WTC11 (cell line): ENCODE results near the gene KRT82. TPM values are rescaled to one million over a fixed set of nuclear protein-coding genes. Genes with fewer than 3 reads are reported as not detected.

Experiments used
- ATAC-seq: fragments of 200-7000 bp; cut with Tn5 transposase; 2 replicates; pipeline ENCODE4 v1.10.0; 2021; ENCODE audit warnings: mild to moderate bottlenecking, moderate library complexity
- CTCF ChIA-PET: fragments of 300-600 bp; sonication (Branson Sonifier 250); formaldehyde crosslinking; loops from one replicate; lab custom pipeline; 2021; ENCODE audit warnings: antibody characterized with exemption; lab: Charles Lee
- POLR2A ChIA-PET: fragments of 350-600 bp; sonication (Branson Sonifier 250); formaldehyde crosslinking; loops from one replicate; lab custom pipeline; 2021; ENCODE audit warnings: antibody characterized with exemption; lab: Charles Lee
- DNase-seq: peaks from one replicate; pipeline ENCODE4 v3.0.0; 2021; ENCODE audit warnings: low spot score
- H3K27ac Mint-ChIP-seq: 2 replicates; pipeline ENCODE4 v1.8.0; 2021; ENCODE audit warnings: mixed read lengths
- H3K27me3 Mint-ChIP-seq: 2 replicates; pipeline ENCODE4 v1.8.0; 2021; ENCODE audit warnings: low read depth, mild to moderate bottlenecking, moderate library complexity, mixed read lengths
- H3K36me3 Mint-ChIP-seq: 2 replicates; pipeline ENCODE4 v1.8.0; 2021; ENCODE audit warnings: mixed read lengths
- H3K4me1 Mint-ChIP-seq: 2 replicates; pipeline ENCODE4 v1.8.0; 2022; ENCODE audit warnings: mixed read lengths
- H3K4me3 Mint-ChIP-seq: 2 replicates; pipeline ENCODE4 v1.8.0; 2021; ENCODE audit warnings: mild to moderate bottlenecking, moderate library complexity, mixed read lengths
- H3K9me3 Mint-ChIP-seq: 2 replicates; pipeline ENCODE4 v1.8.0; 2021; ENCODE audit warnings: mixed read lengths
- ATF1 ChIP-seq: sonication (generic); formaldehyde crosslinking; IDR thresholded peaks from 2 replicates; pipeline ENCODE4 v1.8.1; 2023; ENCODE audit warnings: mild to moderate bottlenecking, moderate library complexity, missing genetic modification reagents
- CBFB ChIP-seq: sonication (generic); formaldehyde crosslinking; IDR thresholded peaks from 2 replicates; pipeline ENCODE4 v1.8.1; 2022; ENCODE audit warnings: mild to moderate bottlenecking, low read depth, missing genetic modification reagents
- CREB1 ChIP-seq: sonication (generic); formaldehyde crosslinking; IDR thresholded peaks from 2 replicates; pipeline ENCODE4 v1.8.0; 2023; ENCODE audit warnings: mild to moderate bottlenecking, missing genetic modification reagents
- E2F1 ChIP-seq: sonication (generic); formaldehyde crosslinking; IDR thresholded peaks from 2 replicates; pipeline ENCODE4 v1.8.0; 2022; ENCODE audit warnings: mild to moderate bottlenecking, missing genetic modification reagents
- ETV6 ChIP-seq: sonication (generic); formaldehyde crosslinking; IDR thresholded peaks from 2 replicates; pipeline ENCODE4 v1.8.1; 2022; ENCODE audit warnings: mild to moderate bottlenecking, missing genetic modification reagents
- FOXK1 ChIP-seq: sonication (generic); formaldehyde crosslinking; IDR thresholded peaks from 2 replicates; pipeline ENCODE4 v1.8.0; 2022; ENCODE audit warnings: mild to moderate bottlenecking, moderate library complexity, missing genetic modification reagents
- FOXP4 ChIP-seq: sonication (generic); formaldehyde crosslinking; IDR thresholded peaks from 2 replicates; pipeline ENCODE4 v1.8.0; 2022; ENCODE audit warnings: mild to moderate bottlenecking, missing genetic modification reagents
- JAZF1 ChIP-seq: fragments of 250-450 bp; sonication (Bioruptor Pico); IDR thresholded peaks from 2 replicates; pipeline ENCODE4 v1.9.0; 2021; ENCODE audit warnings: moderate library complexity, mild to moderate bottlenecking, inconsistent platforms
- SOX15 ChIP-seq: fragments of 250-450 bp; sonication (Bioruptor Pico); IDR thresholded peaks from 2 replicates; pipeline ENCODE4 v1.9.0; 2021; ENCODE audit warnings: mild to moderate bottlenecking
- SP1 ChIP-seq: sonication (generic); formaldehyde crosslinking; conservative IDR thresholded peaks from 2 replicates; pipeline ENCODE4 v1.8.1; 2022; ENCODE audit warnings: missing genetic modification reagents
- USF1 ChIP-seq: sonication (generic); formaldehyde crosslinking; IDR thresholded peaks from 2 replicates; pipeline ENCODE4 v1.8.0; 2022; ENCODE audit warnings: mild to moderate bottlenecking, missing genetic modification reagents
- ZBTB43 ChIP-seq: sonication (generic); formaldehyde crosslinking; IDR thresholded peaks from 2 replicates; pipeline ENCODE4 v1.8.1; 2023; ENCODE audit warnings: mild to moderate bottlenecking, missing genetic modification reagents
- ZNF121 ChIP-seq: sonication (generic); formaldehyde crosslinking; IDR thresholded peaks from 2 replicates; pipeline ENCODE4 v1.8.0; 2023; ENCODE audit warnings: missing genetic modification reagents
- ZNF138 ChIP-seq: sonication (generic); formaldehyde crosslinking; conservative IDR thresholded peaks from 2 replicates; pipeline ENCODE4 v1.8.1; 2022; ENCODE audit warnings: mild to moderate bottlenecking, moderate library complexity, missing genetic modification reagents
- ZNF232 ChIP-seq: sonication (generic); formaldehyde crosslinking; IDR thresholded peaks from 2 replicates; pipeline ENCODE4 v1.8.0; 2022; ENCODE audit warnings: mild to moderate bottlenecking, missing genetic modification reagents
- ZNF263 ChIP-seq: sonication (generic); formaldehyde crosslinking; IDR thresholded peaks from 2 replicates; pipeline ENCODE4 v1.8.1; 2022; ENCODE audit warnings: low read depth, mild to moderate bottlenecking, moderate library complexity, missing genetic modification reagents
- ZNF425 ChIP-seq: fragments of 250-450 bp; sonication (Bioruptor Pico); conservative IDR thresholded peaks from 2 replicates; pipeline ENCODE4 v1.9.0; 2021; ENCODE audit warnings: mild to moderate bottlenecking
- ZNF512 ChIP-seq: sonication (generic); formaldehyde crosslinking; IDR thresholded peaks from 2 replicates; pipeline ENCODE4 v1.8.1; 2022; ENCODE audit warnings: missing genetic modification reagents, borderline replicate concordance
- ZNF532 ChIP-seq: fragments of 250-450 bp; sonication (Bioruptor Pico); IDR thresholded peaks from 2 replicates; pipeline ENCODE4 v1.9.0; 2021; ENCODE audit warnings: mild to moderate bottlenecking, borderline replicate concordance
- total RNA-seq: library from RNA; stranded (reverse); gene quantifications from 3 replicates; pipeline ENCODE4 v1.2.3, GENCODE V29; 2021

KRT82 gene
- total RNA-seq, 1 experiment from 2014 or later, result not detected

- no peak for DNase-seq
- ChIA-PET CTCF (interaction anchor here (1.0 to 2.3 kb wide), 10 partner anchors 8 to 613 kb away, joined by 3 to 8 read pairs (median 4); no protein-coding TSS in a partner anchor), POLR2A (no interaction called here)
- Mint-ChIP-seq H3K4me1 (no peaks in the 10 kb centered on the region), H3K9me3 (no peaks in the 10 kb centered on the region), H3K36me3 (no peaks in the 10 kb centered on the region), H3K4me3 (no peak overlapping the region), H3K27ac (no peak overlapping the region), H3K27me3 (no peaks in the 10 kb centered on the region)
- no peak for ATAC-seq
- TF ChIP-seq USF1 (CRISPR knock-in tag) (no peak), SP1 (CRISPR knock-in tag) (no peak), FOXK1 (CRISPR knock-in tag) (no peak), E2F1 (CRISPR knock-in tag) (no peak), CBFB (CRISPR knock-in tag) (no peak), ZNF263 (CRISPR knock-in tag) (no peak), ATF1 (CRISPR knock-in tag) (no peak), ZNF425 (no peak), SOX15 (CRISPR knock-in tag) (no peak), ZNF512 (no peak), ZNF138 (no peak), CREB1 (CRISPR knock-in tag) (no peak), JAZF1 (CRISPR knock-in tag) (no peak), ZNF532 (no peak)
Measured at GRCh38 chr12:52368508-52368907, 37.6 kb downstream of the KRT82 start.

GRCh38 chr12:52367876-52368275 lies 38.3 kb downstream of the KRT82 start:
- no peaks in the 10 kb centered on the region for H3K4me1 Mint-ChIP-seq

More at GRCh38 chr12:52367876-52368275, 38.3 kb downstream of the KRT82 start:
- CTCF ChIA-PET, result interaction anchor here (1.1 to 2.2 kb wide), 5 partner anchors 12 to 512 kb away, joined by 3 to 8 read pairs (median 3); no protein-coding TSS in a partner anchor
- no peak for DNase-seq
- Mint-ChIP-seq H3K4me3 (no peak overlapping the region), H3K27me3 (no peaks in the 10 kb centered on the region), H3K36me3 (no peaks in the 10 kb centered on the region), H3K27ac (no peak overlapping the region), H3K9me3 (no peaks in the 10 kb centered on the region)
- no peak for ATAC-seq
- TF ChIP-seq ZNF232 (CRISPR knock-in tag) (no peak), ETV6 (CRISPR knock-in tag) (no peak), FOXP4 (CRISPR knock-in tag) (no peak), ZNF121 (CRISPR knock-in tag) (no peak), ZBTB43 (no peak)
- POLR2A ChIA-PET, result no interaction called here
